Stimulated activated CD4-positive, alpha-beta T cell treated with anti-CD3 and anti-CD28 coated beads, Interleukin-15, amount 100 ng/mL, for 48 hours (primary cell): Measurements from ENCODE around the gene NR5A2.

Experiments
- DNase-seq, 2 donors: peaks; one replicate each; pipeline ENCODE4 v3.0.0-alpha.2; 2020; ENCODE audit warnings: low read depth in 2 of 2

NR5A2 gene

GRCh38 chr1:200205216-200205995 lies 177.9 kb downstream of the NR5A2 start:
- no peak for DNase-seq

DNA sequence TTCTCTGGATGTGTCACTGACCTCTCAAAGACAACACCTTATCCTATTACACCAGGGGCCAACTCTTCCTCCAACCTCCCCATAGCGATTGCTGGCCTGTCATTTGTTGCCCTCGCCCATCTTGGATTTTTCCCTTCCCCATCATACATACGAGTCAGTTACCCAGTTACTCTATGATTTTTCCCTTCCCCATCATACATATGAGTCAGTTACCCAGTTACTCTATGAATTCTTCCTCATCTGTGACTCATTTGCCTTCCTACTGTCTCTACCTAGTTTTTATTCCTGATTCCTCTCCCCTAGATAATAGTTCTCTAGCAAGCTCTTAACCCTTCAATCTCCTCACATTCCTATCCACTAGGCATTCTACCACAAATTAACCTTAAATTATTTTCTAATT lies 178.8 kb downstream of the NR5A2 start:
- DNase-seq = no peak

DNA sequence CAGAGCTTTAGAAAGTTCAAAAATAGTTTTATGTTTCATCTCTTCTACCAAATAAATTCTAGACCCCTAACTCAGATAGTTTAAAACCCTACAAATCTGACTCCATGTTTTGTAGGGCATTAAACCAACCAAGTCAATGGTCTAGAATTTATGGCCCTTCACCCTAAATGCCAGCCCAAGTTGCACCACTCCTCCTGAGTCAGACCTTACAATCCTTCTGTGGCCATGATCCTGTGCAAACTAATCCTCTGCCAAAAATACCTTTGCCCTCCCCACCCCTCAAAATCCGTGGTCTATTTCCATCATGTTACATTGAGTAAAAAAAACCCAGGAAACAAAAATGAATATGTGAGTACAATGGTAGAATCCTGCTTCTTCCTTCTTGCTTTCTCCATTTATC lies 179.3 kb downstream of the NR5A2 start:
- no peak for DNase-seq

DNA sequence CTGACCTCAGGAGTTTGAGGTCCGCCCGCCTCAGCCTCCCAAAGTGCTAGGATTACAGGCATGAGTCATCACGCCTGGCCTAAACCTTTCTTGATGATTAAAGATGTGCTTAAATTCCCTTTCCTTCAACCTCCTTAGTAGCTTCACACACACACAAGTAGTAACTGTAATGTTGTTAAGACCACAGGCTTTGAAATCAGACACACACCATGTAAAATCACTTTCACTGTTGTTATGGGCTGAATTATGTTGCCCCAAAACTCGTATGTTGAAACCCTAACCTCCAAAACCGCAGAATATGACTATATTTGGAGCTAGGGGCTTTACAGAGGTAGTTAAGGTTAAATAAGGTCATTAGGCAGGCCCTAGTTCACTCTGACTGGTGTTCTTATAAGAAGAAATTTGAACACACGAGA lies 180.2 kb downstream of the NR5A2 start:
- DNase-seq = no peak

- no peak for DNase-seq
Measured at GRCh38 chr1:200211157-200211556, 183.6 kb downstream of the NR5A2 start.

DNA sequence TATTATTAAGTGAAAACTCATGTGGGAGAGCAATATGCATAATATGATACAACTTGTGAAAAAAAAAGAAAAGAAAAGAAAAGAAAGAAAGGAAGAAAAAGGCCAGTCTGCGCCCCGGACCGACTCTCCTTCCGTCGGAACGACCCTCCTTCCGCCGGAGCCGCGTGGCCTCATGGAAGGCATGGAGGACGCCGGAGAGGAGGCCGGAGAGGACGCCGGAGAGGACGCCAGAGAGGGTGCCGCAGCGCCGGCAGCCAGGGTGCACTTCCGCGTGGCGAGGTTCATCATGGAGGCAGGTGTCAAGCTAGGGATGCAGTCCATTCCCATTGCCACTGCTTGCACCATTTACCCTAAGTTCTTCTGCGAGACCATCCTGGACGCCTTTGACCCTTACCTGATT lies 185.9 kb downstream of the NR5A2 start:
- no peak for DNase-seq

DNA sequence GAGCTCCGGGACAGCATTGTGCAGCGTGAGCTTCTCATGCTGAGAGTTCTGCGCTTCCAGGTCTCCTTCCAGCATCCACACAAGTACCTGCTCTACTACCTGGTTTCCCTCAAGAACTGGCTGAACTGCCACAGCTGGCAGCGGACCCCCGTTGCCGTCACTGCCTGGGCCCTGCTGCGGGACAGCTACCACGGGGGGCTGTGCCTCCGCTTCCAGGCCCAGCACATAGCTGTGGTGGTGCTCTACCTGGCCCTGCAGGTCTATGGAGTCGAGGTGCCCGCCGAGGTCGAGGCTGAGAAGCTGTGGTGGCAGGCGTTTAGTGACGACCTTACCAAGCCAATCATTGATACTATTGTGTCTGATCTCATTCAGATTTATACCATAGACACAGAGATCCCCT lies 186.4 kb downstream of the NR5A2 start:
- no peak for DNase-seq

DNA sequence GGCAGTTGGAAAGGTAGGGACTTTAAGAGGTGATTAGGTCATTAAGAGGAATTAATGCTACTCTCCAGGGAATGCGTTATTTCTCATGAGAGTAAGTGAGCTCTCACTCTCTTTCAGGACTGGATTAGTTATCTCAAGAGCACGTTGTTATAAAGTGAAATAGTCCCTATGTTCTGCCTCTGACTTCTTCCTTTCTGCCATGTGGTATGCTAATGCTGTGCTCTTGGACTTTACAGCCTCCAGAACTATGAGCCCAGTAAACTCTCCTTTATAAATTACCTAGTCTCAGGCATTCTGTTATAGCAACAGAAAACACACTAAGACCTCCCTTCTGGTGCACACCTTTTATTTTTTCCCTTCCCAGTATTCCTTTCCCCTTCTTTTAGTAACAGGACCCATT lies 187.8 kb downstream of the NR5A2 start:
- DNase-seq = no peak

GRCh38 chr1:200217703-200218102 lies 190.2 kb downstream of the NR5A2 start:
- no peak for DNase-seq

DNA sequence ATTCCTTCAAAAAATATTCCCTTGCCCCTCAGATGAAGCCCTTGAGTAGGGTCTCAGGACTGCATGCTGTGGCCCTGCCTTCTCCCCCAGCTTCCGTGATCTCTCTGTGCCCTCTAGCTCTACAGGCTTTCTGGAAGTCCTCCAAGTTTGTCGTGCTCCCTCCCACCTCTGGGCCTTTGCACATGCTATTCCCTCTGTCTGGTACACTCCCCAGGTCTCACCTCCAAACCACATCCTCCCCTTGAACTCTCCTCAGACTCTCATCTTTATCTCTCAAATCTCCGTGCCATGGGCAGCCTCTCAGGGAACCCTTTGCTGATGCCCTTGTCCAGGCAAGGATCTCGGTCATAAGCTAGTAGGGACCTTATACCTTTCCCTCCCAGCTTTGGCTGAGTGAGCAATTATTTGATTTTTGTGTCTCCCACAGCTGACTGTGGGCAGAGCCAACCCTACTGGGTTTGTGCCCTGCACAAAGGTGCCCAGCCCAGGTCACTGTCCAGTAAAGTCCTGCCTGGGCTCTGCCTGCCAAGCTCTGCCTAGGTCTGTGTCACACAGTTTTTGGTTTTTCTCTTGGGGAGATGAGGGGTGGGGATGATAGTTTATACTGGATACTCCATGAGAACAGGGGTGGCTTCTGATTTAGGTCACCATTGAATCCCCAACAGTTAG lies 194.2 kb downstream of the NR5A2 start:
- no peak for DNase-seq

- DNase-seq = no peak
Measured at GRCh38 chr1:200223207-200223606, 195.7 kb downstream of the NR5A2 start.

- no peak for DNase-seq
Measured at GRCh38 chr1:200223613-200224012, 196.1 kb downstream of the NR5A2 start.

GRCh38 chr1:200224315-200224714 lies 196.8 kb downstream of the NR5A2 start:
- no peak for DNase-seq

DNA sequence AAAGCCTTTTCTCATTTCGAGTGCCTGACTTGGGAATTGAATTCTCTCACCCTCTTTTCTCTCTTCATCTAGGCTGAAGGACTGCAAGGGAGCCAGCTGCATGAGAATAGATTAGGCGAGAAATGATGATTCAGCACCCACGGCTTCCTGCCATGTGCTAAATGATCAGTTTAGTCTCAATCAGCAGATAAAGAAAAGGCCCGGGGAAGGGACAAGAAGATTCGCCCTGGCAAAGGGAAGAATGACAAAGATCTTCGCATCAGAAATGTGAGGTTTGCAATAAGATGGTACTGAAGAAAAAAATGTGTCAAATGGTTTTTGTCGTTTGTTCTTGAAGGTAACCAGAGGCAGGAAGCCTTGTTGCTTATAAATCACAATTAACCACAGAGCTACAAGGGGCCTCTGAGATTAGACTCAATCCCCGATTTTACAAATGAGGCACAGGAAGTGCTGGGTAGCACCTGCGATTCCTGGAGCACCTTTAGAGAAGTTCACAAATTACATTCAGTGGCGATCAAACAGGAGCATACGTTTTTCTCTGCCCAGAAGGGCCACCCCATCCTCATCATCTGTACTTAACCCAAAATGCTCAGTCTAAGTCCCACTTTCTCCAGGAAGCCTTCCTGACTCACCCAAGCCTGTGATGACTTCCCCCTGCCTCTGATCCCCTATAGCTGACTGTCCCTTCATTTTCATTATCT lies 198.9 kb downstream of the NR5A2 start:
- DNase-seq = peak; percentile 16 to 28

DNA sequence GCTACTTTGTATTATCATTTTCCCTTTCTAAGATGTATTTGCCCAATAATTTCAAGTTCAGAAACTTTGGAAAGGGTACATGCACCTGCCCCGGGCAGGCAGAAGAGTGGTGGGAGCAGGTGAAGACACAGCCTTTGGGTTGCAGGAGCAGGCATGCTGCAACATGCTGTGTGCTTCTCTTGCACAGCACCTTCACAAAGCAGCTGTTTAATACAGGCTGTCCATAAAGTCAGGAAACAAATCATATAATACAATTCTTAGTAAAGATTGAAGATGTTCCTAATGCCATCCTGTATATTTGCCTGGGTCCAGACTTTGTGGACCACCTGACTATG lies 199.4 kb downstream of the NR5A2 start:
- no peak for DNase-seq
